ENCODE results near the gene RAI14.

RAI14 gene

GRCh38 chr5:34656700-34657273 lies 659 bp downstream of the RAI14 start:
- H3K4me3 ChIP-seq (ENCODE audit: low read depth, low read length): peak overlapping the region; percentile 90
- no peak for TF ChIP-seq CTCF (IDR thresholded peaks at IDR 0.05; ENCODE audit: borderline replicate concordance, insufficient read depth, low read depth, low read length)

GRCh38 chr5:34657274-34657921 lies 1.3 kb downstream of the RAI14 start:
- TF ChIP-seq CTCF (IDR thresholded peaks at IDR 0.05; ENCODE audit: borderline replicate concordance, insufficient read depth, low read depth, low read length): no peak
- H3K4me3 ChIP-seq (ENCODE audit: low read depth, low read length): peak overlapping the region; percentile 90

- H3K4me3 ChIP-seq (ENCODE audit: low read depth, low read length): peak overlapping the region; percentile 90
- TF ChIP-seq CTCF (IDR thresholded peaks at IDR 0.05; ENCODE audit: borderline replicate concordance, insufficient read depth, low read depth, low read length): no peak
These were observed 1.9 kb downstream of the RAI14 start for GRCh38 chr5:34657988-34658387.

- no peak overlapping the region for H3K4me3 ChIP-seq (ENCODE audit: low read depth, low read length)
- TF ChIP-seq CTCF (IDR thresholded peaks at IDR 0.05; ENCODE audit: borderline replicate concordance, insufficient read depth, low read depth, low read length): no peak
These were observed 3.0 kb downstream of the RAI14 start for GRCh38 chr5:34659168-34659567.

- no peak overlapping the region for H3K4me3 ChIP-seq (ENCODE audit: low read depth, low read length)
- TF ChIP-seq CTCF (IDR thresholded peaks at IDR 0.05; ENCODE audit: borderline replicate concordance, insufficient read depth, low read depth, low read length): no peak
These were observed 4.3 kb downstream of the RAI14 start for GRCh38 chr5:34660444-34660843.

- no peak for TF ChIP-seq CTCF (IDR thresholded peaks at IDR 0.05; ENCODE audit: borderline replicate concordance, insufficient read depth, low read depth, low read length)
These were observed 7.8 kb downstream of the RAI14 start for GRCh38 chr5:34663771-34664496.

More at GRCh38 chr5:34663771-34664496, 7.8 kb downstream of the RAI14 start:
- H3K4me3 ChIP-seq (ENCODE audit: low read depth, low read length): no peak overlapping the region

Measured in GM12875 (cell line).